Measurements from ENCODE around the gene PBX1.

PBX1 gene

GRCh38 chr1:164625004-164625617 is 66.1 kb downstream of the PBX1 start:
- FAIRE-seq, result peak; percentile 16
- no peak for TF ChIP-seq CTCF (IDR thresholded peaks at IDR 0.05; ENCODE audit: insufficient read depth, missing control alignments)
- DNase-seq (ENCODE audit: insufficient read length, low spot score), result no peak

GRCh38 chr1:164628772-164629171 is 69.8 kb downstream of the PBX1 start:
- FAIRE-seq (no peak), DNase-seq (ENCODE audit: insufficient read length, low spot score) (no peak)
- TF ChIP-seq CTCF (IDR thresholded peaks at IDR 0.05; ENCODE audit: insufficient read depth, missing control alignments), result no peak

- TF ChIP-seq CTCF (IDR thresholded peaks at IDR 0.05; ENCODE audit: insufficient read depth, missing control alignments), result no peak
- FAIRE-seq (no peak), DNase-seq (ENCODE audit: insufficient read length, low spot score) (no peak)
Measured at GRCh38 chr1:164629971-164630370, 71.0 kb downstream of the PBX1 start.

GRCh38 chr1:164630626-164631396 is 71.8 kb downstream of the PBX1 start:
- peak; percentile 86 for FAIRE-seq
- DNase-seq (ENCODE audit: insufficient read length, low spot score), result no peak
- no peak for TF ChIP-seq CTCF (IDR thresholded peaks at IDR 0.05; ENCODE audit: insufficient read depth, missing control alignments)

- FAIRE-seq (peak; percentile 29), DNase-seq (ENCODE audit: insufficient read length, low spot score) (no peak)
- no peak for TF ChIP-seq CTCF (IDR thresholded peaks at IDR 0.05; ENCODE audit: insufficient read depth, missing control alignments)
Measured at GRCh38 chr1:164631751-164632150, 72.8 kb downstream of the PBX1 start.

GRCh38 chr1:164633997-164634396 is 75.0 kb downstream of the PBX1 start:
- no peak for TF ChIP-seq CTCF (IDR thresholded peaks at IDR 0.05; ENCODE audit: insufficient read depth, missing control alignments)
- FAIRE-seq (no peak), DNase-seq (ENCODE audit: insufficient read length, low spot score) (no peak)
